SH-SY5Y (cell line): ENCODE results near the gene CADM3.

Experiments
- GATA2 ChIP-seq: IDR thresholded peaks from 2 replicates; pipeline ENCODE4 v1.6.1; 2011; ENCODE audit warnings: mild to moderate bottlenecking, low read depth, low read length
- GATA3 ChIP-seq: IDR thresholded peaks from 2 replicates; pipeline ENCODE4 v1.6.1; 2011; ENCODE audit warnings: low read depth, mild to moderate bottlenecking, low read length, moderate library complexity

DNA sequence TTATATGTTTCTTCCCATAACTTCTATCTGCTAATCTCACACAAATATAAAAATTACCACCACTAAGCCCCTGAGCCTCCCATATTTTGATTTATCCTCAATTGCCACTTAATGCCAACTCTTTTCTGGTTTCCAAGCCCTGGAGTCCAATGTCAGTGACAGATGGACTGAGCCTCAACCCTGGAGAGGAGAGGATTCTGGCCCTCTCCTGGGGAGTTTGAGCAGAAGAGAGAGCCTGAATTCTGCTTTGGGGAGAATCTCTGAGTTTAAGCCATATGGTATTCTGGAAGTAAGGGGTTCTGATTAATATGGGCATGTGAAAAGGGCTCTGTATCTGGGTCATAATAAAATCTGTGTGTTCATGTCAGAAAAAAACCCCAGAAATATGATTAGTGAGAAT, 8.5 kb downstream of the CADM3 start:
- TF ChIP-seq GATA2 (no peak), GATA3 (no peak)
